Esophagus muscularis mucosa (tissue), 3 donors: ENCODE measurements around the gene KCNJ12.
"Not testable (repeated sequence)": the region's sequence is repeated elsewhere in the genome, so short reads cannot be mapped to it uniquely, and the experiment has no call there.

Experiments used
- POLR2A ChIP-seq: fragments of 450-650 bp; IDR thresholded peaks from one replicate; pipeline ENCODE4 v1.6.1; 2017; ENCODE audit warnings: antibody characterized with exemption, moderate library complexity, mild to moderate bottlenecking, low read depth
- POLR2AphosphoS5 ChIP-seq, 2 donors: sonication (generic); formaldehyde crosslinking; IDR thresholded peaks; one replicate each; pipeline ENCODE4 v1.6.1; 2017; ENCODE audit warnings: antibody characterized with exemption in 2 of 2
- TF ChIP-seq, protein P1 (sequence below), 3 experiments: fragments of 200-600 bp in 2 of 3; fragments of 450-650 bp in 1 of 3; sonication (generic) in 2 of 3; IDR thresholded peaks; one replicate each; pipeline ENCODE4 v1.5.1; 2017 to 2019; ENCODE audit warnings: antibody characterized with exemption in 3 of 3, mild to moderate bottlenecking in 2 of 3, moderate library complexity in 1 of 3

DNA sequence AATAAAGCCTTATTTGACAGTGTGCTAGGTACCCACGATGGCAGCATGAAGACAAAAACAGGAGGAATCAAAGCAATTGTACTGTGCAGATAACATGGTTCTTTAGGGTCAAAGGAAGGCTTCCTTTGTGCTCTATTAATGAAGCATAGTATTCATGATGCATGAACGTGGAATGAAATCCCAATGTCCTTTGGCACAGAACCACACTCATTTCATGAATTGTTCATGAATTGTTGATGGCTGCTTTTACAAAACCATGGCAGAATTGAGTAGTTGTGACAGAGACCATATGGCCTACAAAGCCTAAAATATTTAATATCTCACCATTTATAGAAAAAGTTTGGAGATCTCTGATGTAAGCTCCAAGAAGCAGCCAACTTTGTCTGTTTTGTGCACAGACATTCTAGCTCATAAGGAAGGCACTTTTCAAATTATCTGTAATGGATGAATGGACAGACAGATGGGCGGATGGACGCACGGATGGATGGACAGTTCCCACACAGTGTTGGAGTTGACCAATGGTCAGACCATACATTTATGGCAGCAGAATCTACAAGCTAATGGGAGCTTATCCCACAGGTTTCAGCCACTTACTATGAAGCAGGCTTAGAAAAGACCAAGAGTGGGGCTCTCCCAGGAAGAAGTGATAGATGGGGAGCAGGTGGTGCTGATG is 52.7 kb downstream of the KCNJ12 start:
- TF ChIP-seq, protein P1, sequence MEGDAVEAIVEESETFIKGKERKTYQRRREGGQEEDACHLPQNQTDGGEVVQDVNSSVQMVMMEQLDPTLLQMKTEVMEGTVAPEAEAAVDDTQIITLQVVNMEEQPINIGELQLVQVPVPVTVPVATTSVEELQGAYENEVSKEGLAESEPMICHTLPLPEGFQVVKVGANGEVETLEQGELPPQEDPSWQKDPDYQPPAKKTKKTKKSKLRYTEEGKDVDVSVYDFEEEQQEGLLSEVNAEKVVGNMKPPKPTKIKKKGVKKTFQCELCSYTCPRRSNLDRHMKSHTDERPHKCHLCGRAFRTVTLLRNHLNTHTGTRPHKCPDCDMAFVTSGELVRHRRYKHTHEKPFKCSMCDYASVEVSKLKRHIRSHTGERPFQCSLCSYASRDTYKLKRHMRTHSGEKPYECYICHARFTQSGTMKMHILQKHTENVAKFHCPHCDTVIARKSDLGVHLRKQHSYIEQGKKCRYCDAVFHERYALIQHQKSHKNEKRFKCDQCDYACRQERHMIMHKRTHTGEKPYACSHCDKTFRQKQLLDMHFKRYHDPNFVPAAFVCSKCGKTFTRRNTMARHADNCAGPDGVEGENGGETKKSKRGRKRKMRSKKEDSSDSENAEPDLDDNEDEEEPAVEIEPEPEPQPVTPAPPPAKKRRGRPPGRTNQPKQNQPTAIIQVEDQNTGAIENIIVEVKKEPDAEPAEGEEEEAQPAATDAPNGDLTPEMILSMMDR (IDR thresholded peaks at IDR 0.05) = not testable (repeated sequence)
- TF ChIP-seq POLR2A; POLR2AphosphoS5 (IDR thresholded peaks at IDR 0.05): not testable (repeated sequence)
